AG09319 (cell line): ENCODE measurements around the gene SLC35G2.

ENCODE experiments used
- DNase-seq: peaks from one replicate; pipeline ENCODE4 v3.0.0-alpha.2; 2010; ENCODE audit warnings: low read depth; ENCODE audit errors: extremely low read depth
- TF ChIP-seq, protein P1 (sequence below): IDR thresholded peaks from 2 replicates; pipeline ENCODE4 v1.5.1; 2011; ENCODE audit warnings: low read depth, mild to moderate bottlenecking, inconsistent platforms, low read length, moderate library complexity

The SLC35G2 gene

GRCh38 chr3:136903899-136904298, 85.0 kb downstream of the SLC35G2 start:
- DNase-seq = no peak
- TF ChIP-seq, protein P1, sequence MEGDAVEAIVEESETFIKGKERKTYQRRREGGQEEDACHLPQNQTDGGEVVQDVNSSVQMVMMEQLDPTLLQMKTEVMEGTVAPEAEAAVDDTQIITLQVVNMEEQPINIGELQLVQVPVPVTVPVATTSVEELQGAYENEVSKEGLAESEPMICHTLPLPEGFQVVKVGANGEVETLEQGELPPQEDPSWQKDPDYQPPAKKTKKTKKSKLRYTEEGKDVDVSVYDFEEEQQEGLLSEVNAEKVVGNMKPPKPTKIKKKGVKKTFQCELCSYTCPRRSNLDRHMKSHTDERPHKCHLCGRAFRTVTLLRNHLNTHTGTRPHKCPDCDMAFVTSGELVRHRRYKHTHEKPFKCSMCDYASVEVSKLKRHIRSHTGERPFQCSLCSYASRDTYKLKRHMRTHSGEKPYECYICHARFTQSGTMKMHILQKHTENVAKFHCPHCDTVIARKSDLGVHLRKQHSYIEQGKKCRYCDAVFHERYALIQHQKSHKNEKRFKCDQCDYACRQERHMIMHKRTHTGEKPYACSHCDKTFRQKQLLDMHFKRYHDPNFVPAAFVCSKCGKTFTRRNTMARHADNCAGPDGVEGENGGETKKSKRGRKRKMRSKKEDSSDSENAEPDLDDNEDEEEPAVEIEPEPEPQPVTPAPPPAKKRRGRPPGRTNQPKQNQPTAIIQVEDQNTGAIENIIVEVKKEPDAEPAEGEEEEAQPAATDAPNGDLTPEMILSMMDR = no peak

DNA sequence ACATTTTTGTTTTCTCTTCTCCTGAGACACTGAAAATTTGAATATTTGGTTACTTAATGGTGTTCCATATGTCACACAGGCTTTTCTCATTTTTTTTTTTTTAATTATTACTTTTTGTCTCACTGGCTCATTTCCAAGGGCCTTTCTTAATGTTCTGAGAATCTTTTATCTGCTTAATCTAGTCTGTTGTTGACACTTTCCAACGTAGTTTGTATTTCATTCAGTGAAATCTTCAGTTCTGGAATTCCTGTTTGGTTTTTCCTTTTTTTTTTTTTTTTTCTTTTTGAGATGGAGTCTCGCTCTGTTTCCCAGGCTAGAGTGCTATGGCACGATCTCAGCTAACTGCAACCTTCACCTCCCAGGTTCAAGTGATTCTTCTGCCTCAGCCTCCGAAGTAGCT, 85.8 kb downstream of the SLC35G2 start:
- TF ChIP-seq, protein P1 = no peak
- no peak for DNase-seq
